NT2/D1 (cell line): Measurements from ENCODE around the gene ADAMTS2.

Experiments used
- SUZ12 ChIP-seq: IDR thresholded peaks from 2 replicates; pipeline ENCODE4 v1.6.1; 2011; ENCODE audit not compliant: insufficient read length, insufficient read depth; ENCODE audit errors: extremely low read depth
- YY1 ChIP-seq: IDR thresholded peaks from 2 replicates; pipeline ENCODE4 v1.6.1; 2011; ENCODE audit not compliant: insufficient read length, insufficient read depth
- ZNF274 ChIP-seq: IDR thresholded peaks from 2 replicates; pipeline ENCODE4 v1.6.1; 2011; ENCODE audit warnings: mild to moderate bottlenecking, low read depth, low read length

DNA sequence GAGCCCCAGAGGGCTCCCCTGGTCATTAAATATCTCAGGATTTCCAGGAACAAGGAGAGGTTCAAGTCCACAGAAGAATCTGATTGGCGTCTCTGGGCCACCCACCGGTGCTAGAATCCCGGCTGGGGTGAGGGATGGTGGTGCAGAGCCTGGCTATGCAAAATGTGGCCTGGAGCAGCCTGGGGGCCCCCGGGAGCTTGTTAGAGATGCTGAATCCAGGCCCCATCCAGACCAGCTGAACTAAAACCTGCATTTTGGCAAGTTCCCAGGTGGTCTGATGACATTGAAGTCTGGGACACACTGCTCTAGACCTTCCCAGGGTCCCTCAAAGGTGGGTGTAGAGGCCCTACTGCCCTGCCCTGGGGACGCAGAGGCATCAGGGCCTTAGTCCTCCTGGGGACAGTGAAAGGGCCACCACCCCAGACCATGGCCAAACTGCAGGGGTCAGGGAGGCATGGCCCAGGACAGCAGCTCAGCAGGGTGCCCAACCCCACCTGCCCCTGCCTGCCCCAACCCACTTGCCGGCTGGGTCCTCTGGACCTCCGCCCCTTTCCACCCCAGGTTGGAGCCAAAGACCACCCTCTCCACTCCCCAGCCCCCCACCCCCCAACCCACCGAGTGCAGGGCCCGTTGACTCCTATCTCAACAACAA is 34.7 kb downstream of the ADAMTS2 start:
- TF ChIP-seq SUZ12 (no peak), YY1 (no peak), ZNF274 (no peak)
